ENCODE data around the gene JMJD4. TPM values are rescaled to one million over a fixed set of nuclear protein-coding genes. Genes with fewer than 3 reads are reported as not detected.
A peak's percentile ranks its signal among the peaks of the same experiment; 100 is the strongest.

JMJD4 gene
- polyA plus RNA-seq, 4 donors: 8.4 to 14.7 (median 11.1) TPM

DNA sequence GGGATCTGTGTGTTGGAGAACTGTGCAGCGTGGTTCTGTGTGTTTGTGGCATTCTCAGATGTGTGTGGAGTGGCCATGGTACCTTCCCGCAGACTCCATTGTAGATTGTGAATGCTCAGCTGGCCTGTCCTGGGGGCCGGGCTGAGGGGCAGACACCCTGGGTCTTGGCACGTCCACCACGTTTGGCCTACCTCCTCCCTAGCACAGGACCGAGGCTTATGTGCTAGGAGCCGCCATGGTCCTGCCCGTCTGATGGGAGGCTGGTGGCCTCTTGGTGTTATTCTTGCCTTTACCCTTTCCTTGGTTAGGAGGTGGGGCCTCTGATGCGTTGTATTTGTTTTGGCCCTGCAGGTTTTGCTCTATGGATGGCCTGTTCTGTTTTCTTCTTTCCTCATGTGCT lies 25.3 kb upstream of the JMJD4 start:
- no peak for DNase-seq
- Histone ChIP-seq H3K4me1 (ENCODE audit: control insufficient read depth in 3 of 3, insufficient read depth in 2 of 3, low read depth in 1 of 3, low read length in 2 of 3) (peaks cover 0 to 6% (median 0%) of the 10 kb centered on the region in 3 donors), H3K27me3 (ENCODE audit: control insufficient read depth in 3 of 3, insufficient read depth in 3 of 3, low read length in 3 of 3) (no peaks in the 10 kb centered on the region), H3K9me3 (ENCODE audit: control insufficient read depth in 2 of 2, insufficient read depth in 1 of 2, low read depth in 1 of 2, low read length in 1 of 2) (no peaks in the 10 kb centered on the region), H3K36me3 (ENCODE audit: control insufficient read depth in 3 of 3, insufficient read depth in 2 of 3, low read depth in 1 of 3, low read length in 3 of 3) (peaks cover 0 to 73% (median 7%) of the 10 kb centered on the region in 3 donors), H3K4me3 (ENCODE audit: low read depth in 1 of 3, low read length in 3 of 3) (no peak overlapping the region), H3K27ac (ENCODE audit: low read depth in 1 of 3, low read length in 2 of 3) (peak overlapping the region in 1 of 3 donors; percentile 42)
- no peak for FAIRE-seq
- 92 to 95% (median 93%) methylated on average over 9 of the region's 9 CpGs for WGBS, 3 donors

DNA sequence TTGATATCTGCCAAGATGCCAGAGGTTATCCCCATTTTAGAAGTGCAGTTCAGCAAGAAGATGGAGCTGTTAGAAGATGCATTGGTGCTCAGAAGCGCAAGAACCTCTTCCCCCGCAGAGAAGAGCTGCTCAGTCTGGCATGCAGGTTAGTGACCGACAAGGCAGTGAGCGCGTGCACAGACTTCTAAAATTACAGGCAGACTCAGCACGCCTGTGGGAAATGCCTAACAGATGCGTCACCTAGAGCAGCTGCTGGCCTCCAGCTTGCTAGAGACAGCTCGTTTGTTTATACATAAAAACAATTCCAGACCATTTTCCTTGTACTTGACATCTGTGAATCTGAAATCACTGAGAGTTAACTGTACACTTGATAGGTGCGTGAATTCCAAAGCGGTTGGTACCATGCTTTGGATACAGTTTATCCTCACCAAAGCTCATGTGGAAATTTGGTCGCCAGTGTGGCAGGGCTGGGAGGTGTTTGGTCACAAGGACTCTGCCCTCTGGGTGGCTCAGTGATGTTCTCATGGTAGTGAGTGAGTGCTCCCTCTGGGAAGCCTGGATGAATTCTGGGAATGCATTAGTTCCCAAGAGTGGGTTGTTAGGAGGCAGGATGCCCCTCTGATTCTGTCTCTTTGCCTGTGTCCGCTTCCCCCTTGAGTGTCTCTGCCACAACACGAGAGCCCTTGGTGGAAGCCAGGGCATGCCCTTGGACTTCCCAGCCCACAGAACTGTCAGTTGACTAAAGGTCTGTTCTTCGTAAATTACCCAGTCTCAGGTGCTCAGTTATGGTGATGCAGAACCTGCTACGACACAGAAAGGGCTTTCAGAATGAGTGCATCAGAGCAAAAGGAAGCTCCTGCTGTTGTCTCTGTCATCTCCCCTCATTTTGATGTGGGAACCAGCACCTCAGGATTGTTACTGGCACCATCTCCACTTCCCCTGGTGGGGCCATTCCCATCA lies 24.5 kb upstream of the JMJD4 start:
- no peak for FAIRE-seq
- H3K27ac ChIP-seq (ENCODE audit: low read depth in 1 of 3, low read length in 2 of 3): peak overlapping the region in 2 of 3 donors; percentile 12 to 46
- no peaks in the 10 kb centered on the region for H3K27me3 ChIP-seq (ENCODE audit: control insufficient read depth in 3 of 3, insufficient read depth in 3 of 3, low read length in 3 of 3)
- H3K36me3 ChIP-seq (ENCODE audit: control insufficient read depth in 3 of 3, insufficient read depth in 2 of 3, low read depth in 1 of 3, low read length in 3 of 3): peaks cover 0 to 66% (median 7%) of the 10 kb centered on the region in 3 donors
- WGBS, 3 donors: 79 to 91% (median 88%) methylated on average over 15 of the region's 15 CpGs
- H3K4me1 ChIP-seq (ENCODE audit: control insufficient read depth in 3 of 3, insufficient read depth in 2 of 3, low read depth in 1 of 3, low read length in 2 of 3): peaks cover 0 to 6% (median 0%) of the 10 kb centered on the region in 3 donors
- H3K4me3 ChIP-seq (ENCODE audit: low read depth in 1 of 3, low read length in 3 of 3): no peak overlapping the region
- no peaks in the 10 kb centered on the region for H3K9me3 ChIP-seq (ENCODE audit: control insufficient read depth in 2 of 2, insufficient read depth in 1 of 2, low read depth in 1 of 2, low read length in 1 of 2)
- no peak for DNase-seq

DNA sequence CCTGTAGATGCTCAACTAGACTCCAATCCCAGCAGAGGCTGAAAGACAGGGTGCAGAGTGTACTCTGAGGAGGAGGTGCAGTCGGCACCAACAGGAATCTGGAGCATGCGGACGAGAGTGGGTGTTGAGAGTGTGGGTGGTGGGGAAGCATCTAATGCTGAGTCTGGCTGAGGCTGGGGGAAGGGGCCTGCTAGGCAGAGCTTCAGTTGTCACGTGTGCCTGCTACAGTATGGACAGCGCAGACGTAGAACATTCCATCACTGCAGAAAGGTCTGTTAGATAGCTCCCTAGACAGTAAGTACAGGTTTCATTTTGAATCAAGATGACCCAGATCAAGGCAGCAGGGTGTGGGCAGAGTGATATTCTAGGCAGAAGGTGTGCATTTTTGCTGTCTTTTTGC lies 23.3 kb upstream of the JMJD4 start:
- peaks cover 0 to 6% (median 0%) of the 10 kb centered on the region in 3 donors for H3K4me1 ChIP-seq (ENCODE audit: control insufficient read depth in 3 of 3, insufficient read depth in 2 of 3, low read depth in 1 of 3, low read length in 2 of 3)
- no peaks in the 10 kb centered on the region for H3K27me3 ChIP-seq (ENCODE audit: control insufficient read depth in 3 of 3, insufficient read depth in 3 of 3, low read length in 3 of 3)
- peaks cover 0 to 64% (median 7%) of the 10 kb centered on the region in 3 donors for H3K36me3 ChIP-seq (ENCODE audit: control insufficient read depth in 3 of 3, insufficient read depth in 2 of 3, low read depth in 1 of 3, low read length in 3 of 3)
- DNase-seq (no peak), FAIRE-seq (no peak)
- H3K27ac ChIP-seq (ENCODE audit: low read depth in 1 of 3, low read length in 2 of 3): no peak overlapping the region
- H3K4me3 ChIP-seq (ENCODE audit: low read depth in 1 of 3, low read length in 3 of 3): no peak overlapping the region
- no peaks in the 10 kb centered on the region for H3K9me3 ChIP-seq (ENCODE audit: control insufficient read depth in 2 of 2, insufficient read depth in 1 of 2, low read depth in 1 of 2, low read length in 1 of 2)
- WGBS, 3 donors: 65 to 86% (median 76%) methylated on average over 6 of the region's 6 CpGs

DNA sequence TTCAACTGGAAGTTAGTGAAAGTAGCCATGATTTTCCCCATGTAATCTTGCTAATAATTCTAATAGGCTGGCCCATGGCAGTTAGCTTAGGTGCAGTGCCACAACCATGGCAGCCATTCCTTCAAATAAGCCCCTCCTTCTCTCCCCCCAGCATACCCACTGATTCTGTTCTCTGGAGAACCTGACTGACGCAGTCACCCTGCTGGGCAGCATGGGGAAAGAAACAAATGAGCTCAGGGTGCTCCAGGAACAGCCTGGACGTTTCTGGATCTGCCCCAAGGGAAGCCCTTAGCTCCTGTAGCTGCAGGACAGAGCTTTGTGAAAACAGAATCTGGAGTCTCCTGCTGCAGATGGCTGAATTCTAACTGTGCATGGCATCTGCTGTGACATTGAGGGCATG lies 22.7 kb upstream of the JMJD4 start:
- Histone ChIP-seq H3K4me1 (ENCODE audit: control insufficient read depth in 3 of 3, insufficient read depth in 2 of 3, low read depth in 1 of 3, low read length in 2 of 3) (peaks cover 0 to 3% (median 0%) of the 10 kb centered on the region in 3 donors), H3K4me3 (ENCODE audit: low read depth in 1 of 3, low read length in 3 of 3) (no peak overlapping the region), H3K36me3 (ENCODE audit: control insufficient read depth in 3 of 3, insufficient read depth in 2 of 3, low read depth in 1 of 3, low read length in 3 of 3) (peaks cover 0 to 61% (median 7%) of the 10 kb centered on the region in 3 donors), H3K27ac (ENCODE audit: low read depth in 1 of 3, low read length in 2 of 3) (no peak overlapping the region), H3K27me3 (ENCODE audit: control insufficient read depth in 3 of 3, insufficient read depth in 3 of 3, low read length in 3 of 3) (no peaks in the 10 kb centered on the region), H3K9me3 (ENCODE audit: control insufficient read depth in 2 of 2, insufficient read depth in 1 of 2, low read depth in 1 of 2, low read length in 1 of 2) (no peaks in the 10 kb centered on the region)
- FAIRE-seq: no peak
- WGBS, 3 donors: 83 to 90% (median 83%) methylated on average over 2 of the region's 2 CpGs
- no peak for DNase-seq

DNA sequence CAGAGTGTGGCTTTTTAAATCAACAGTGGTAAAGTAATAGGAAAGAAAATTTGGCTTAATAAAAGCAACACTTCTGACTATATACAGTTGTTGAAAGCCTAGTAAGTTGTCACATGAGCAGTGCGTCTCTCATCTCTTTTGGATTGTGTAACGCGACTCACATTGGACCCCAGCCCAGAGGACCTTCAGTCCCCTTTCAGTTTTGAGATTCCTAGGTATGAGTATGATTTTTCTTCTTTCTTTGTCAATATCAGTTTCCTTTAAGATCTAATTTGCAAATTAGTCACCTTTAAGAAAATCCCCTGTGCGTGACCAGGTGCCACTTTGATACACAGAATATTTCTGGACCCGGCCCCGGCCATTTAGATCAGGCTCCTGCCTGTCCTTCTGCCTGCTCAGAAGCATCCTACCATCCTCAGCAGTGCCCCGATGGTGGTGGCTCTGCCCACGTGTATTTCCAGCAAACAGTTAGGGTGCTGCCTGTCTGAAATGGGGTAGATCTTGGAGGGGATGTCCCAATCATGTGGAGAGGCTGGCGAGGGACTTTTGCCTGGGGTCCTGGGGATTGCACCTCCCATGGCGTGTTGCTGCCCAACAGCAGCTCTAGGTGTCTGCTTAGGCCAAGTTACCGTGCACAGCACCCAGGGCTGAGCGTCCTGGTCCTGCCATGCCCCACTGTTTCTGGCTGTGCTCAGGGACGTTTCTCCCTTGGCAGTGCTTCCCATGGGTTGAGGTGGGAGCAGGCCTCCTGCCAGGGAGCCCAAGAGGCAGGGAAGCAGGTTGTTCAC lies 21.3 kb upstream of the JMJD4 start:
- WGBS, 3 donors: 79 to 91% (median 87%) methylated on average over 13 of the region's 13 CpGs
- no peak for FAIRE-seq
- DNase-seq: no peak

DNA sequence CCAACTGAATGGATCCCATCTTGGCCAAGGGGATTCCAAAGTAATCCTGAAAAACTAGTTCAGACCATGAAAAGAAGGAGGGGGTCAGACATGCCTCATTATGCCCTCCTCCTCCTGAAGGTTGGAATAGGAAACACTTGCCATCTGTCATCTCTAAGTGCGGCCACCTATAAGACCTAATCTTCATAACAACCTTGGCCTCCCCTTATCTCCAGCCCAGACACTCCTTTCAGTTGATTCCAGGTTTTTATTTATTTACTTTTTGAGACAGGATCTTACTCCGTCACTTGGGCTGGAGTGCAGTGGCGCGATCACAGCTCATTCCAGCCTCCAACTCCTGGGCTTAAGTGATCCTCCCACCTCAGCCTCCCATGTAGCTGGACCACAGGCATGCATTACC lies 19.9 kb upstream of the JMJD4 start:
- Histone ChIP-seq H3K4me3 (ENCODE audit: low read depth in 1 of 3, low read length in 3 of 3) (no peak overlapping the region), H3K36me3 (ENCODE audit: control insufficient read depth in 3 of 3, insufficient read depth in 2 of 3, low read depth in 1 of 3, low read length in 3 of 3) (peaks cover 2 to 58% (median 12%) of the 10 kb centered on the region in 3 donors), H3K4me1 (ENCODE audit: control insufficient read depth in 3 of 3, insufficient read depth in 2 of 3, low read depth in 1 of 3, low read length in 2 of 3) (no peaks in the 10 kb centered on the region)

More for the DNA sequence above, 21.3 kb upstream of the JMJD4 start:
- Histone ChIP-seq H3K9me3 (ENCODE audit: control insufficient read depth in 2 of 2, insufficient read depth in 1 of 2, low read depth in 1 of 2, low read length in 1 of 2) (no peaks in the 10 kb centered on the region), H3K27me3 (ENCODE audit: control insufficient read depth in 3 of 3, insufficient read depth in 3 of 3, low read length in 3 of 3) (no peaks in the 10 kb centered on the region), H3K4me3 (ENCODE audit: low read depth in 1 of 3, low read length in 3 of 3) (no peak overlapping the region), H3K27ac (ENCODE audit: low read depth in 1 of 3, low read length in 2 of 3) (peak overlapping the region in 1 of 3 donors; percentile 32), H3K4me1 (ENCODE audit: control insufficient read depth in 3 of 3, insufficient read depth in 2 of 3, low read depth in 1 of 3, low read length in 2 of 3) (no peaks in the 10 kb centered on the region), H3K36me3 (ENCODE audit: control insufficient read depth in 3 of 3, insufficient read depth in 2 of 3, low read depth in 1 of 3, low read length in 3 of 3) (peaks cover 0 to 51% (median 8%) of the 10 kb centered on the region in 3 donors)

DNA sequence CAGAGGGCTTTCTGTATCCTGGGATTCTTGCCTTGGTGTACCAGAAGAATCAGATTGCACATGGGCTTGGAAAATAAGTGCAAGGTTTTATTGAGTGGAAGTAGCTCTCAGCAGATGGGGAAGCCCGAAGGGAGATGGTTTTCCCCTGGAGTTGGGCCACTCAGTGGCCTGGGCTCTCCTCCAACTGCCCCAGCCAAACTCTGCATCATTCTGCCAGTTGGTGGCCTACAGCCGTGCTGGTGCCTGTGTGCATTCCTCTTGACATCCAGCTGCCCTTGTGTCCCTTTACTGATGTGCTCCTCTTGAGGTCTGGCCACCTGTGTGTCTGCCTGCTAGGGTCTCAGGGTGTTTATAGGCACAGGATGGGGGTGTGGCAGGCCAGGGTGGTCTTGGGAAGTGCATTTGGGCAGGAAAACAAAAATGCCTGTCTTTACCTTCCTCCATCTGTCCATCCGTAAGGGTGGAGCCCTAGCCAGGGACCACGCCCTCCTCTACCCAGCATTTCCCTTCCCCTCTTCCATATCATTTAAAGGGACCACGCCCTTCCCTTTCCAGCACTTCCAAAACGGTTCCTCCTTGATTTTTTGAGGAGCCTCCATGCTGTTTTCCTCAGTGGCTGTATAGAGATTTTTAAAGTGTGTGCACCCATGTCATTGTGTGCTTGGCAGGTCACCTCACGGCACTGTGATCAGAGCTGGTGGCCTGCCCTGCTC lies 19.1 kb upstream of the JMJD4 start:
- WGBS, 3 donors: 63 to 69% (median 63%) methylated on average over 7 of the region's 7 CpGs
- H3K4me3 ChIP-seq (ENCODE audit: low read depth in 1 of 3, low read length in 3 of 3): no peak overlapping the region
- DNase-seq (no peak), FAIRE-seq (no peak)
- no peaks in the 10 kb centered on the region for H3K27me3 ChIP-seq (ENCODE audit: control insufficient read depth in 3 of 3, insufficient read depth in 3 of 3, low read length in 3 of 3)
- H3K36me3 ChIP-seq (ENCODE audit: control insufficient read depth in 3 of 3, insufficient read depth in 2 of 3, low read depth in 1 of 3, low read length in 3 of 3): peaks cover 2 to 55% (median 6%) of the 10 kb centered on the region in 3 donors
- H3K4me1 ChIP-seq (ENCODE audit: control insufficient read depth in 3 of 3, insufficient read depth in 2 of 3, low read depth in 1 of 3, low read length in 2 of 3): no peaks in the 10 kb centered on the region
- H3K9me3 ChIP-seq (ENCODE audit: control insufficient read depth in 2 of 2, insufficient read depth in 1 of 2, low read depth in 1 of 2, low read length in 1 of 2): no peaks in the 10 kb centered on the region
- no peak overlapping the region for H3K27ac ChIP-seq (ENCODE audit: low read depth in 1 of 3, low read length in 2 of 3)

More for the DNA sequence above, 19.9 kb upstream of the JMJD4 start:
- DNase-seq (no peak), FAIRE-seq (no peak)
- H3K27ac ChIP-seq (ENCODE audit: low read depth in 1 of 3, low read length in 2 of 3): no peak overlapping the region
- no peaks in the 10 kb centered on the region for H3K9me3 ChIP-seq (ENCODE audit: control insufficient read depth in 2 of 2, insufficient read depth in 1 of 2, low read depth in 1 of 2, low read length in 1 of 2)
- no peaks in the 10 kb centered on the region for H3K27me3 ChIP-seq (ENCODE audit: control insufficient read depth in 3 of 3, insufficient read depth in 3 of 3, low read length in 3 of 3)
- 84 to 88% (median 87%) methylated on average over 4 of the region's 4 CpGs for WGBS, 3 donors

All from small intestine (tissue), 7 donors.